Pancreas (tissue), 10 donors: Measurements from ENCODE around the gene GBF1. TPM values are rescaled to one million over a fixed set of nuclear protein-coding genes. Genes with fewer than 3 reads are reported as not detected.
"Not testable (repeated sequence)": the region's sequence is repeated elsewhere in the genome, so short reads cannot be mapped to it uniquely, and the experiment has no call there.

Experiments
- ATAC-seq, 4 donors: fragments of 200-7000 bp; cut with Tn5 transposase; one replicate each; pipeline versions ENCODE4 v1.8.0 to v1.9.1; 2020; ENCODE audit warnings: mild to moderate bottlenecking in 4 of 4, moderate library complexity in 4 of 4
- DNase-seq, 6 donors: peaks; one replicate each; pipeline ENCODE4 v3.0.0-alpha.2; 2020
- FAIRE-seq: peaks from 2 replicates; lab custom pipeline; 2012; peaks lifted over from hg19 to GRCh38; lab: Jason Lieb, UNC
- H3K27ac ChIP-seq, 4 donors: fragments of 200-600 bp; sonication (generic); 1 replicate in 3 of 4; 2 replicates in 1 of 4; pipeline versions ENCODE4 v1.5.0 to v1.8.0; 2020
- H3K27me3 ChIP-seq, 4 donors: fragments of 200-600 bp; one replicate each; pipeline ENCODE4 v1.8.0; 2021
- H3K36me3 ChIP-seq, 3 donors: fragments of 200-600 bp; sonication (generic) in 1 of 3; one replicate each; pipeline versions ENCODE4 v1.5.0 to v1.8.0; 2020 to 2021
- H3K4me1 ChIP-seq, 3 donors: fragments of 200-600 bp; one replicate each; pipeline ENCODE4 v1.8.0; 2021
- H3K4me3 ChIP-seq, 4 donors: fragments of 200-600 bp; sonication (generic) in 2 of 4; one replicate each; pipeline versions ENCODE4 v1.5.0 to v1.8.0; 2020 to 2021
- H3K9me3 ChIP-seq, 4 donors: fragments of 200-600 bp; one replicate each; pipeline ENCODE4 v1.8.0; 2021
- CTCF ChIP-seq, 4 donors: fragments of 200-600 bp; sonication (generic) in 3 of 4; IDR thresholded peaks; one replicate each; pipeline versions ENCODE4 v1.5.0 to v1.8.0; 2021; ENCODE audit warnings: antibody characterized with exemption in 4 of 4
- WGBS, 2 donors: extraction: QIAGEN DNeasy Blood & Tissue Kit; methylation state at CpG; one replicate each; pipeline ENCODE4 v1.1.7; 2013; 5-methylcytosine and 5-hydroxymethylcytosine counted together
- intact Hi-C, 3 donors: fragments of 100-400 bp; cut with DNase I; formaldehyde crosslinking; loops; one replicate each; pipeline versions ENCODE4 v1.11.1 to v1.14.2; 2022
- polyA plus RNA-seq, 2 donors: library from polyadenylated mRNA; stranded (reverse); fragments of 200-250 nt; gene quantifications; one replicate each; pipeline ENCODE4 v1.2.3, GENCODE V29; 2013
- total RNA-seq, 6 donors: library from RNA; stranded (reverse); fragmentation: NEBNext Ultra II Directional in 4 of 6; extraction: Animal tissue kit (Norgen Biotek cat#: 25700) in 4 of 6; gene quantifications; one replicate each; pipeline versions ENCODE4 v1.2.1 to v1.2.4, GENCODE V29; 2021 to 2023
- donor health status: healthy with polysubstance abuse.
- donor health status: DM: no; HTN: no; CAD: no; lungs with moderate emphysema.
- donor health status: DM: no; HTN: no; CAD: no.
- donor health status: control.
- donor health status: control.
- donor health status: Bipolar disorder and iron deficiency.
- donor health status: DM: yes; HTN: yes; CAD: no.
- donor health status: DM: no; HTN: no; CAD: no.
- donor health status: DM: no; HTN: no; CAD: no.
- donor health status: DM: yes; HTN: yes; CAD: no.

GBF1 gene
- total and polyA plus RNA-seq, 8 donors, result 14.9 to 27.6 (median 18.2) TPM

DNA sequence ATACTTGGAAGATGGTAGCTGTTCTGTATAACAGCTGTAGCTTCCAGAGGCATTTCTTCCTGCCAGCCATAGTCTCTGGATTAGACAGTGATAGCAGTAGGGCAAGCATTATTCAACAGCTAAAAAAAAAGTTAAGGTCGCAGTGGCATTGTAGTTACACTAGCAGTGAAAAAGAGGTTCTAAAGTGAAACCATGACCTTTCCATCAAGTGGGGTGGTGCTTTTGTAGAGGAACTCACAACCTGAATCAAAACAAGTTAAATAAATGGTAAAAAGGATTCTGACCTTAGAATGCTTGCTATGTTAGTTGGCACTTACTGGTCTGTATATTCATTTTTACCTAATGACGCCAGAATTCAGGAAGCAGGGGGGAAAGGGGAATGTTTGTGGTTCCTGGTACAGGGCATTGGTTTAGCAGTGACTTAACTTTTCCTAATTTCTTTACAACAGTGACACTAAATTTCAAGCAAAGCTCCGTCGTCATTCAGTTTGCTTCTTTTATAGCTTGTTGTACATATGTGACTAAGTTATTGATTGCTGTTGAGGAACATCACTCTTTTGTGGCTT is 55.0 kb downstream of the GBF1 start:
- Histone ChIP-seq H3K36me3 (no peaks in the 10 kb centered on the region), H3K9me3 (no peaks in the 10 kb centered on the region), H3K4me1 (no peaks in the 10 kb centered on the region), H3K27ac (peak overlapping the region in 1 of 4 donors; percentile 24), H3K27me3 (no peaks in the 10 kb centered on the region), H3K4me3 (no peak overlapping the region)
- TF ChIP-seq CTCF (IDR thresholded peaks at IDR 0.05), result no peak
- FAIRE-seq, result no peak
- DNase-seq, result no peak
- WGBS, 2 donors, result 64 to 70% methylated on average over 4 of the region's 4 CpGs
- intact Hi-C loops, result no loop called here
- peak in 2 of 4 donors; percentile 24 to 27 for ATAC-seq

DNA sequence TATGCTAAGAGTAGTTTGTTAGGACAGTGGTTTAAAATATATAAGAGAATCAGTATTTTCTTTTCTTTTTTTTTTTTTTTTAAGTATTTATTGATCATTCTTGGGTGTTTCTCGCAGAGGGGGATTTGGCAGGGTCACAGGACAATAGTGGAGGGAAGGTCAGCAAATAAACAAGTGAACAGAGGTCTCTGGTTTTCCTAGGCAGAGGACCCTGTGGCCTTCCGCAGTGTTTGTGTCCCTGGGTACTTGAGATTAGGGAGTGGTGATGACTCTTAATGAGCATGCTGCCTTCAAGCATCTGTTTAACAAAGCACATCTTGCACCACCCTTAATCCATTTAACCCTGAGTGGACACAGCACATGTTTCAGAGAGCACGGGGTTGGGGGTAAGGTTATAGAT is 55.6 kb downstream of the GBF1 start:
- intact Hi-C loops, DNase-seq, H3K27me3 ChIP-seq, H3K9me3 ChIP-seq, H3K4me1 ChIP-seq, H3K36me3 ChIP-seq, FAIRE-seq, ATAC-seq, H3K4me3 ChIP-seq: not testable (repeated sequence)
- peak overlapping the region in 1 of 4 donors; percentile 24 for H3K27ac ChIP-seq
- 75 to 78% methylated on average over 1 to 2 of the region's 3 CpGs for WGBS, 2 donors

GRCh38 chr10:102301332-102301731 is 56.0 kb downstream of the GBF1 start:
- FAIRE-seq, H3K4me3 ChIP-seq, intact Hi-C loops, H3K4me1 ChIP-seq, H3K9me3 ChIP-seq, DNase-seq, H3K27me3 ChIP-seq, H3K27ac ChIP-seq, ATAC-seq, H3K36me3 ChIP-seq: not testable (repeated sequence)
- 88 to 93% methylated on average over 11 to 22 of the region's 25 CpGs for WGBS, 2 donors

GRCh38 chr10:102302611-102303010 is 57.3 kb downstream of the GBF1 start:
- ATAC-seq (no peak), DNase-seq (no peak), FAIRE-seq (no peak)
- intact Hi-C loops, result no loop called here
- no peak overlapping the region for H3K27ac ChIP-seq
- no peaks in the 10 kb centered on the region for H3K36me3 ChIP-seq
- H3K27me3 ChIP-seq, result no peaks in the 10 kb centered on the region
- no peaks in the 10 kb centered on the region for H3K4me1 ChIP-seq
- no peak for TF ChIP-seq CTCF (IDR thresholded peaks at IDR 0.05)
- WGBS, 2 donors, result 92 to 95% methylated on average over 2 of the region's 2 CpGs
- no peaks in the 10 kb centered on the region for H3K9me3 ChIP-seq
- no peak overlapping the region for H3K4me3 ChIP-seq

DNA sequence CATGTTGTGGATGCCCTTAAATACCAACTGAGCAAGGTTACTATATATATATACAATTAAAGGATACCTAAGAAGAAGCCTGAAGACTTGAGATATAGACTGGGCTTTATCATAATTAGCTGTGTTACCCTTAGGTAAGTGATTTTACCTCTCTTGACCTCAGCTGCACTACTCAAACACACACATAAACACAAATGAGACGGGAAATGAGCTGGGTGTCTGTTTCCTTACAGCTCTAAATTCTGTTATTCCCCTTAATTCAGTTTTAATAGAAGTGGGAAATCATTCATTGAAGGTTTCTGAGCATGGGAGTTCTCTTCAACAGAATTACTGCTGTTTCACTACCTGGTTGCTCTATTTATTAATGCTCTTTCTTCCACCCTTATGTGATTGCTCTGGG is 60.7 kb downstream of the GBF1 start:
- Histone ChIP-seq H3K27ac (no peak overlapping the region), H3K4me3 (no peak overlapping the region), H3K4me1 (peaks cover 7 to 22% (median 17%) of the 10 kb centered on the region in 3 donors), H3K36me3 (no peaks in the 10 kb centered on the region), H3K9me3 (no peaks in the 10 kb centered on the region), H3K27me3 (no peaks in the 10 kb centered on the region)
- DNase-seq (no peak), ATAC-seq (no peak), FAIRE-seq (no peak)
- intact Hi-C loops, result no loop called here
- no peak for TF ChIP-seq CTCF (IDR thresholded peaks at IDR 0.05)
- 70 to 94% methylated on average over 1 of the region's 1 CpG for WGBS, 2 donors

- FAIRE-seq (no peak), ATAC-seq (no peak), DNase-seq (no peak)
- Histone ChIP-seq H3K4me3 (no peak overlapping the region), H3K27me3 (no peaks in the 10 kb centered on the region), H3K9me3 (no peaks in the 10 kb centered on the region), H3K27ac (no peak overlapping the region), H3K36me3 (no peaks in the 10 kb centered on the region), H3K4me1 (peaks cover 9 to 29% (median 23%) of the 10 kb centered on the region in 3 donors)
- intact Hi-C loops, result no loop called here
- WGBS, 2 donors, result 96 to 97% methylated on average over 3 of the region's 3 CpGs
- TF ChIP-seq CTCF (IDR thresholded peaks at IDR 0.05), result no peak
Observed at GRCh38 chr10:102306710-102307109, 61.4 kb downstream of the GBF1 start.

- DNase-seq, H3K27ac ChIP-seq, ATAC-seq, intact Hi-C loops, H3K4me3 ChIP-seq, FAIRE-seq, H3K36me3 ChIP-seq, H3K9me3 ChIP-seq, H3K27me3 ChIP-seq: not testable (repeated sequence)
- 96 to 98% methylated on average over 4 of the region's 5 CpGs for WGBS, 2 donors
- H3K4me1 ChIP-seq, result peaks cover 14 to 41% (median 27%) of the 10 kb centered on the region in 3 donors
Observed at GRCh38 chr10:102308318-102308717, 63.0 kb downstream of the GBF1 start.
